Natural killer cell (primary cell): ENCODE results near the gene GLP2R. TPM values are rescaled to one million over a fixed set of nuclear protein-coding genes. Genes with fewer than 3 reads are reported as not detected.

Source experiments
- ATAC-seq, 3 donors: fragments of 150-1000 bp in 2 of 3; fragments of 200-7000 bp in 1 of 3; cut with Tn5 transposase; 1 replicate in 1 of 3; 2 replicates in 2 of 3; pipeline ENCODE4 v1.10.0; 2021; ENCODE audit warnings: mild to moderate bottlenecking in 2 of 3, moderate library complexity in 2 of 3
- DNase-seq, 2 donors: peaks; one replicate each; pipeline versions ENCODE4 v3.0.0 to v3.0.0-alpha.2; 2013 to 2021; ENCODE audit warnings: mixed read lengths in 1 of 2
- H3K27ac ChIP-seq: one replicate; pipeline ENCODE4 v1.5.1; 2013; ENCODE audit warnings: mild to moderate bottlenecking, low read length
- H3K27me3 ChIP-seq: one replicate; pipeline ENCODE4 v1.6.1; 2013; ENCODE audit warnings: low read length; ENCODE audit not compliant: control insufficient read depth, insufficient read depth
- H3K36me3 ChIP-seq: one replicate; pipeline ENCODE4 v1.6.1; 2013; ENCODE audit warnings: low read length; ENCODE audit not compliant: control insufficient read depth, insufficient read depth
- H3K4me1 ChIP-seq: one replicate; pipeline ENCODE4 v1.6.1; 2013; ENCODE audit warnings: low read length; ENCODE audit not compliant: control insufficient read depth, insufficient read depth
- H3K4me3 ChIP-seq: one replicate; pipeline ENCODE4 v1.5.1; 2013; ENCODE audit warnings: low read length
- H3K9me3 ChIP-seq: one replicate; pipeline ENCODE4 v1.6.1; 2013; ENCODE audit warnings: low read length; ENCODE audit not compliant: control insufficient read depth, insufficient read depth
- H3K27ac Mint-ChIP-seq, 2 donors: one replicate each; pipeline ENCODE4 v1.8.0; 2022; ENCODE audit warnings: mild to moderate bottlenecking in 2 of 2, mixed read lengths in 2 of 2, moderate library complexity in 1 of 2
- H3K27me3 Mint-ChIP-seq, 2 donors: one replicate each; pipeline ENCODE4 v1.8.0; 2022; ENCODE audit warnings: low read depth in 2 of 2, mixed read lengths in 2 of 2
- H3K36me3 Mint-ChIP-seq: one replicate; pipeline ENCODE4 v1.8.0; 2022; ENCODE audit warnings: mixed read lengths
- H3K4me1 Mint-ChIP-seq, 2 donors: one replicate each; pipeline ENCODE4 v1.8.0; 2022; ENCODE audit warnings: mixed read lengths in 2 of 2
- H3K4me3 Mint-ChIP-seq: one replicate; pipeline ENCODE4 v1.8.0; 2022; ENCODE audit warnings: mild to moderate bottlenecking, moderate library complexity, mixed read lengths
- H3K9me3 Mint-ChIP-seq, 2 donors: one replicate each; pipeline ENCODE4 v1.8.0; 2022; ENCODE audit warnings: mixed read lengths in 2 of 2
- CTCF ChIP-seq: fragments of 200-600 bp; IDR thresholded peaks from one replicate; pipeline ENCODE4 v1.8.0; 2022; ENCODE audit warnings: antibody characterized with exemption
- WGBS: methylation state at CpG from one replicate; pipeline ENCODE4 v1.1.7; 2013; ENCODE audit warnings: missing lambda C conversion rate; ENCODE audit not compliant: insufficient coverage; 5-methylcytosine and 5-hydroxymethylcytosine counted together
- intact Hi-C: fragments of 100-400 bp; cut with micrococcal nuclease; formaldehyde crosslinking; loops from one replicate; pipeline ENCODE4 v1.14.2; 2022
- total RNA-seq, 4 donors: library from RNA; stranded (reverse); fragments of 120-200 nt in 1 of 4; gene quantifications; one replicate each; pipeline versions ENCODE4 v1.2.3 to v1.2.4, GENCODE V29; 2013 to 2022

The GLP2R gene
- total RNA-seq, 3 donors from 2014 or later (not counting 1 experiment from before 2014, with no cell fraction given), result not detected

- H3K4me1 Mint-ChIP-seq, result peaks cover 0 to 6% of the 10 kb centered on the region in 2 donors
Observed at GRCh38 chr17:9886141-9886930, 60.6 kb downstream of the GLP2R start.

GRCh38 chr17:9887508-9887907 is 61.8 kb downstream of the GLP2R start:
- no peaks in the 10 kb centered on the region for H3K36me3 ChIP-seq
- no peaks in the 10 kb centered on the region for H3K4me1 ChIP-seq
- Mint-ChIP-seq H3K36me3 (peaks cover 10% of the 10 kb centered on the region), H3K27me3 (peaks cover 7 to 8% of the 10 kb centered on the region in 2 donors), H3K27ac (no peak overlapping the region), H3K9me3 (peaks cover 0 to 7% of the 10 kb centered on the region in 2 donors), H3K4me1 (peaks cover 0 to 6% of the 10 kb centered on the region in 2 donors), H3K4me3 (no peak overlapping the region)
- no peaks in the 10 kb centered on the region for H3K9me3 ChIP-seq
- no peak overlapping the region for H3K27ac ChIP-seq
- no peaks in the 10 kb centered on the region for H3K27me3 ChIP-seq
- WGBS, result 72% methylated on average over 8 of the region's 8 CpGs
- intact Hi-C loops, result no loop called here
- H3K4me3 ChIP-seq, result no peak overlapping the region
- ATAC-seq, result no peak
- TF ChIP-seq CTCF, result no peak
- no peak for DNase-seq

More at GRCh38 chr17:9886141-9886930, 60.6 kb downstream of the GLP2R start:
- DNase-seq (no peak), ATAC-seq (no peak)
- WGBS, result 95% methylated on average over 5 of the region's 5 CpGs
- intact Hi-C loops, result no loop called here
- no peaks in the 10 kb centered on the region for H3K27me3 ChIP-seq
- Mint-ChIP-seq H3K36me3 (peaks cover 16% of the 10 kb centered on the region), H3K4me3 (no peak overlapping the region), H3K9me3 (peaks cover 5 to 7% of the 10 kb centered on the region in 2 donors), H3K27ac (no peak overlapping the region), H3K27me3 (peaks cover 7 to 15% of the 10 kb centered on the region in 2 donors)
- no peak overlapping the region for H3K27ac ChIP-seq
- no peak overlapping the region for H3K4me3 ChIP-seq
- TF ChIP-seq CTCF, result no peak
- H3K4me1 ChIP-seq, result no peaks in the 10 kb centered on the region
- no peaks in the 10 kb centered on the region for H3K9me3 ChIP-seq
- no peaks in the 10 kb centered on the region for H3K36me3 ChIP-seq

DNA sequence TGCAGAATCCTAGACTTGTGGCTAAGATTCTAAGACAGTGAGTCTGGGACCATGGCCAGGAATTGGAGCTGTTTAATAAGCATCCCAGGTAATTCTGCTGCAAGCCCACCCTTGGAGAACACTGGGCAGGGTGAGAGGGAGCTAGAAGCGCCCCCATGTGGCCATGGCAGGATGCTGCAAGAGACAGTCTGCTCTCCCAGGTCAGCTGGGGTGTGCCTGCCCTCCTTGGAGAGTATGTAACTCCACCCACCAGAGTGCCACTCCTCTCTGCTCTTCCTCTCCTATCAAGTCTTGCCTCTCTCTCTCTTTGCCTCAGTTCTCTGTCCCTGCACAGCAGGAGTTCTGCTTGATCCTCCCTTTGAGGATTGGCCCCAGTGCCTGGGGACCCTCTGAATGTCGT is 64.4 kb downstream of the GLP2R start:
- H3K4me1 ChIP-seq, result no peaks in the 10 kb centered on the region
- 37% methylated on average over 2 of the region's 2 CpGs for WGBS
- no peaks in the 10 kb centered on the region for H3K9me3 ChIP-seq
- H3K36me3 Mint-ChIP-seq, result no peaks in the 10 kb centered on the region
- H3K27ac Mint-ChIP-seq, result no peak overlapping the region
- no peaks in the 10 kb centered on the region for H3K27me3 ChIP-seq
- DNase-seq (no peak), ATAC-seq (peak in 1 of 3 donors; percentile 43)
- H3K36me3 ChIP-seq, result no peaks in the 10 kb centered on the region
- no peak overlapping the region for H3K4me3 ChIP-seq
- peaks cover 0 to 6% of the 10 kb centered on the region in 2 donors for H3K4me1 Mint-ChIP-seq
- peaks cover 10 to 14% of the 10 kb centered on the region in 2 donors for H3K27me3 Mint-ChIP-seq
- intact Hi-C loops, result no loop called here
- no peak overlapping the region for H3K4me3 Mint-ChIP-seq
- no peak overlapping the region for H3K27ac ChIP-seq
- H3K9me3 Mint-ChIP-seq, result no peaks in the 10 kb centered on the region
- TF ChIP-seq CTCF, result peak; percentile 29
